ENCODE measurements around the gene ECHS1. TPM values are rescaled to one million over a fixed set of nuclear protein-coding genes. Genes with fewer than 3 reads are reported as not detected.
A peak's percentile ranks its signal among the peaks of the same experiment; 100 is the strongest.
"Not testable (repeated sequence)": the region's sequence is repeated elsewhere in the genome, so short reads cannot be mapped to it uniquely, and the experiment has no call there.

ECHS1 gene
- total and polyA plus RNA-seq, 9 of the 15 experiments (the other 6 are each of a cell fraction or from before 2014, with no cell fraction given): 16.6 to 100 (median 68.1) TPM

DNA sequence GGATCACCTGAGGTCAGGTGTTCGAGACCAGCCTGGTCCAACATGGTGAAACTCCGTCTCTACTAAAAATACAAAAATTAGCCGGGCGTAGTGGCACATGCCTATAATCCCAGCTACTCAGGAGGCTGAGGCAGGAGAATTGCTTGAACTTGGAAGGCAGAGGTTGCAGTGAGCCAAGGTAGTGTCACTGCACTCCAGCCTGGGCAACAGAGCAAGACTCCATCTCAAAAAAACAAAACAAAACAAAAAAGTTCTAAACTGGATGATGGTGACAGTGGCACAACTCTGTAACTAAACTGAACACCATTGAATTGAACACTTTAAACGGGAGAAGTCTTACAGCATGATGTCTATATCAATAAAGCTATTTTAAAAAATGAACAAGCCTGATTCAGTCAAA lies 3.0 kb upstream of the ECHS1 start:
- CTCF ChIA-PET (ENCODE audit: low intra/inter-chr PET ratio); in situ Hi-C loops (cut with MboI); DNase-seq (ENCODE audit: extremely low read depth in 1 of 4, low spot score in 3 of 4); H4K20me1 ChIP-seq (replicated peaks; ENCODE audit: control insufficient read depth, insufficient read depth, low read length); H3K4me2 ChIP-seq (ENCODE audit: insufficient read depth, low read length); H3K79me2 ChIP-seq (ENCODE audit: control insufficient read depth, insufficient read depth, low read length); H2AFZ ChIP-seq (ENCODE audit: low read depth, low read length); intact Hi-C loops (cut with micrococcal nuclease); FAIRE-seq; H3K9me3 ChIP-seq (replicated peaks; ENCODE audit: control insufficient read depth, insufficient read depth, low read depth, low read length); H3K27ac ChIP-seq (ENCODE audit: extremely low read depth, low read depth, low read length); H3K36me3 ChIP-seq (ENCODE audit: control insufficient read depth, insufficient read depth, low read length); ATAC-seq; BruUV-seq (replicated peaks); H3K9me1 ChIP-seq (ENCODE audit: control insufficient read depth, insufficient read depth, low read length); H3K4me3 ChIP-seq; H3K9ac ChIP-seq (ENCODE audit: insufficient read depth in 1 of 2, low read depth in 2 of 2, low read length in 2 of 2); H3K27me3 ChIP-seq (ENCODE audit: control insufficient read depth in 2 of 2, insufficient read depth in 2 of 2, low read length in 2 of 2): not testable (repeated sequence)
- TF ChIP-seq ZNF121 (CRISPR knock-in tag; conservative IDR thresholded peaks at IDR 0.05): peak; percentile 65
- TF ChIP-seq, protein P1, sequence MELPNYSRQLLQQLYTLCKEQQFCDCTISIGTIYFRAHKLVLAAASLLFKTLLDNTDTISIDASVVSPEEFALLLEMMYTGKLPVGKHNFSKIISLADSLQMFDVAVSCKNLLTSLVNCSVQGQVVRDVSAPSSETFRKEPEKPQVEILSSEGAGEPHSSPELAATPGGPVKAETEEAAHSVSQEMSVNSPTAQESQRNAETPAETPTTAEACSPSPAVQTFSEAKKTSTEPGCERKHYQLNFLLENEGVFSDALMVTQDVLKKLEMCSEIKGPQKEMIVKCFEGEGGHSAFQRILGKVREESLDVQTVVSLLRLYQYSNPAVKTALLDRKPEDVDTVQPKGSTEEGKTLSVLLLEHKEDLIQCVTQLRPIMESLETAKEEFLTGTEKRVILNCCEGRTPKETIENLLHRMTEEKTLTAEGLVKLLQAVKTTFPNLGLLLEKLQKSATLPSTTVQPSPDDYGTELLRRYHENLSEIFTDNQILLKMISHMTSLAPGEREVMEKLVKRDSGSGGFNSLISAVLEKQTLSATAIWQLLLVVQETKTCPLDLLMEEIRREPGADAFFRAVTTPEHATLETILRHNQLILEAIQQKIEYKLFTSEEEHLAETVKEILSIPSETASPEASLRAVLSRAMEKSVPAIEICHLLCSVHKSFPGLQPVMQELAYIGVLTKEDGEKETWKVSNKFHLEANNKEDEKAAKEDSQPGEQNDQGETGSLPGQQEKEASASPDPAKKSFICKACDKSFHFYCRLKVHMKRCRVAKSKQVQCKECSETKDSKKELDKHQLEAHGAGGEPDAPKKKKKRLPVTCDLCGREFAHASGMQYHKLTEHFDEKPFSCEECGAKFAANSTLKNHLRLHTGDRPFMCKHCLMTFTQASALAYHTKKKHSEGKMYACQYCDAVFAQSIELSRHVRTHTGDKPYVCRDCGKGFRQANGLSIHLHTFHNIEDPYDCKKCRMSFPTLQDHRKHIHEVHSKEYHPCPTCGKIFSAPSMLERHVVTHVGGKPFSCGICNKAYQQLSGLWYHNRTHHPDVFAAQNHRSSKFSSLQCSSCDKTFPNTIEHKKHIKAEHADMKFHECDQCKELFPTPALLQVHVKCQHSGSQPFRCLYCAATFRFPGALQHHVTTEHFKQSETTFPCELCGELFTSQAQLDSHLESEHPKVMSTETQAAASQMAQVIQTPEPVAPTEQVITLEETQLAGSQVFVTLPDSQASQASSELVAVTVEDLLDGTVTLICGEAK (IDR thresholded peaks at IDR 0.05): 0 out of 2 replicates have a peak, but pooled peaks have one; percentile 18
- TF ChIP-seq, protein P1 (CRISPR knock-in tag; IDR thresholded peaks at IDR 0.05): not testable (repeated sequence)
- POLR2A ChIA-PET: interaction anchor here (1.1 to 1.5 kb wide), 2 partner anchors 13 to 15 kb away, joined by 3 read pairs; no protein-coding TSS in a partner anchor
- 60% methylated on average over 3 of the region's 5 CpGs for WGBS (ENCODE audit: insufficient coverage, low coverage, missing lambda C conversion rate)
- peaks cover 7 to 47% of the 10 kb centered on the region in 2 experiments; a peak in 3 of 5 replicates for H3K4me1 ChIP-seq (replicated peaks in 1 of 2; ENCODE audit: control insufficient read depth in 2 of 2, insufficient read depth in 2 of 2, low read length in 2 of 2)
